ENCODE data around the gene SCYL3.
A peak's percentile ranks its signal among the peaks of the same experiment; 100 is the strongest.
"Not testable (repeated sequence)": the region's sequence is repeated elsewhere in the genome, so short reads cannot be mapped to it uniquely, and the experiment has no call there.

SCYL3 gene, protein sequence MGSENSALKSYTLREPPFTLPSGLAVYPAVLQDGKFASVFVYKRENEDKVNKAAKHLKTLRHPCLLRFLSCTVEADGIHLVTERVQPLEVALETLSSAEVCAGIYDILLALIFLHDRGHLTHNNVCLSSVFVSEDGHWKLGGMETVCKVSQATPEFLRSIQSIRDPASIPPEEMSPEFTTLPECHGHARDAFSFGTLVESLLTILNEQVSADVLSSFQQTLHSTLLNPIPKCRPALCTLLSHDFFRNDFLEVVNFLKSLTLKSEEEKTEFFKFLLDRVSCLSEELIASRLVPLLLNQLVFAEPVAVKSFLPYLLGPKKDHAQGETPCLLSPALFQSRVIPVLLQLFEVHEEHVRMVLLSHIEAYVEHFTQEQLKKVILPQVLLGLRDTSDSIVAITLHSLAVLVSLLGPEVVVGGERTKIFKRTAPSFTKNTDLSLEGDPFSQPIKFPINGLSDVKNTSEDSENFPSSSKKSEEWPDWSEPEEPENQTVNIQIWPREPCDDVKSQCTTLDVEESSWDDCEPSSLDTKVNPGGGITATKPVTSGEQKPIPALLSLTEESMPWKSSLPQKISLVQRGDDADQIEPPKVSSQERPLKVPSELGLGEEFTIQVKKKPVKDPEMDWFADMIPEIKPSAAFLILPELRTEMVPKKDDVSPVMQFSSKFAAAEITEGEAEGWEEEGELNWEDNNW

GRCh38 chr1:169893645-169894423 lies at the start of gene SCYL3:
TSS of gene SCYL3 (minus strand) at chr1:169893896. CDS start at chr1:169888840, 5,056 bp downstream.
- TF ChIP-seq ZNF274 (IDR thresholded peaks at IDR 0.05; ENCODE audit: low read depth, low read length) = no peak
- H3K4me3 ChIP-seq (ENCODE audit: low read length) = peak within 1 kb of the TSS; percentile 90

- H3K4me3 ChIP-seq (ENCODE audit: low read length) = no peak overlapping the region
- TF ChIP-seq ZNF274 (IDR thresholded peaks at IDR 0.05; ENCODE audit: low read depth, low read length) = no peak
Measured at GRCh38 chr1:169941982-169942830, 48.5 kb upstream of the SCYL3 start.

DNA sequence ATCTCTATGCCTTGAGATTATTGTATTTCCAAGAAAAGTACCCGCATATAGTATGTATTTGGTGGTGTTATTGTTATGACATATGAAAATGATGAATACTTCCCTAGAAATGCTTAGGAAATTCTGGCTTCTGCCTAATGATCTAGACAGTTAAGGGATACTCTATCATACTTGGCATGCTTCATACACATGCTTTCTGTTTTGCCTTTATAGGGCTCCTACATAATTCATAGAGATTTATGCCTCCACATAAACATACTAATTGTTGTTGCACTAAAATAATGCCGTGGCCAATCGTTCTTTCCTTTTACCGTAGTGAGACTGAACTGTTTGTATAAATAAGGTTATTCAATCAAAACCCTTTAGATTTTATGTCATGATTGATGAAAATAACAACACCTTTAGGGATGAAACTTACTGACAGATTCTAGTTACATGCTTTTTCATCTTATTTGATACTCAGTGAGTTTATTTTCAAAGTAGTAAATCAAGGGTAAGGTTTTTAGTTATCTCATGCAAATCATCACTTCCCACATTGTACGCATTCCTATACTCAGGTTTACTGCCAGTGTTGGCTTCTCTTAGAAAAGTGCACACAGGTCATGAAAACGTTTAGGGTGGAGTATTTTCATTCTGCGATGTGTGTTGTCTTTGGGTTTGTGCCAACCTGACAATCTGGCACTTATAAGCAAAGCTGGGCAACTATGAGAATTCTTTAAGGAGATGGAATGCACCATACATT lies 40.5 kb upstream of the SCYL3 start:
- no peak overlapping the region for H3K4me3 ChIP-seq (ENCODE audit: low read length)
- no peak for TF ChIP-seq ZNF274 (IDR thresholded peaks at IDR 0.05; ENCODE audit: low read depth, low read length)

DNA sequence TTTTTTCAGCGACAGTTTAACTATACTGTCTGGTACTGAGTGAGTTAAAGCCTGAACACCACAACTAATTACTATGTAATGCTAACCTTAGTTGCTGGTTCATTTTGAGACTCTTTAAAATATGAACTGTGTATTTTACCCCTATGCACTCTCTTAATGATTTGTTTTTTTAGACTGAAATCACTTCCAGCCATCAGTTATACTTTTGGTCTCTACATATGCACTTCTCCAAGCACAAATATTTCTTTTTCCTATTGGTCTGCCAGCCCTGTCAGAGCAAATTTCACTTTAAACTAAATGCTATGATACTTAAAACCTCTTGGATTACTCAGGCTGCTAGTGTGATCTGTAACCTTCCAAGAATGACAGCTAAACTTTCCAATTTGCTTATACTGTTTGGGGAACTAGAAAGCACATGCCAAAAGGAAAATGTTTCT lies 38.1 kb upstream of the SCYL3 start:
- no peak overlapping the region for H3K4me3 ChIP-seq (ENCODE audit: low read length)
- no peak for TF ChIP-seq ZNF274 (IDR thresholded peaks at IDR 0.05; ENCODE audit: low read depth, low read length)

DNA sequence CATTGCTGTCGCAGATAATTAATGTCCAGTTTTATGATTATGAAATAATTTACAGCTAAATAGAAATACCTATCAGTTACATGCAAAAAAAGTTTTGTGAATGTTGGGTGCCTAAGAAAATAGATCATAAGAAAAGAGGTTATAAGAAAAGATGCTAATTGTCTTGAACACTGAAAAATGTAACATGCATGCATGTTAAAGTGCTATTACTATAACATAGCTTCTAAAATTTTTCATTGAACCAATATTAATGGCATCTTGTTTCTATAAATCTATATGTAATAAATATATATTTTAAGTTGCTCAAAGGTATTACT lies 35.5 kb upstream of the SCYL3 start:
- H3K4me3 ChIP-seq (ENCODE audit: low read length) = no peak overlapping the region
- TF ChIP-seq ZNF274 (IDR thresholded peaks at IDR 0.05; ENCODE audit: low read depth, low read length) = no peak

DNA sequence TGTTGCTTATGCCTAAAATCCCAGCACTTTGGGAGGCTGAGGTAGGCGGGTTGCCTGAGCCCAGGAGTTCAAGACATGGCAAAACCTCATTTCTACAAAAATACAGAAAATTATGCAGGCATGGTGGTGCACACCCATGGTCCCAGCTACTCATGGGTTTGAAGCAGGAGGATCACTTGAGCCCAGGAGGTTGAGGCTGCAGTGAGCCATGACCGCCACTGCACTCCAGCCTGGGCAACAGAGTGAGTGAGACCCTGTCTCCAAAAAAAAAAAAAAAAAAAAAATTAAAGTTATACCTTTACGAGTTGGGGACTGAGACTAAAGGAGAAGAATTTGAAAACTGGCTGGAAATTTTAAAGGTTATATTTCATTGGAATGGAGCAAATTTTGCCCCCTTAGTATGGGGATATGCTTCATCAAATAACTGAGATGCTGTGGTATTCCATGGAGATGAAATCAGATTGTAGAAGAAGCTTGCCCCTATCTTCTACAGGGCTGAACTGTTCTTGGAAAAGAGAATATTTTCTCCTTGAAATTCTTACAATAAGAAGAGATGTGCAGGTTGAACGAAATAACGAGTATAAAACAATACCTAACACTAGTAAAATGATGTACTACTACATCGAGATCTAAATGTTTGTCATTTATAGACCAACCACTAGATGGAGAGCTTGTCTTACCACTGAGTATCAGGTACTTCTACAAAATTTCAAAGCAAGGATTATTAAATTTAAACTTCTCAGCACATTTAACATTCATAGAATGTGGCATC lies 34.9 kb upstream of the SCYL3 start:
- no peak for TF ChIP-seq ZNF274 (IDR thresholded peaks at IDR 0.05; ENCODE audit: low read depth, low read length)
- H3K4me3 ChIP-seq (ENCODE audit: low read length) = no peak overlapping the region

GRCh38 chr1:169925505-169926482 lies 32.1 kb upstream of the SCYL3 start:
- H3K4me3 ChIP-seq (ENCODE audit: low read length) = no peak overlapping the region
- TF ChIP-seq ZNF274 (IDR thresholded peaks at IDR 0.05; ENCODE audit: low read depth, low read length) = no peak

GRCh38 chr1:169924829-169925228 lies 31.1 kb upstream of the SCYL3 start:
- TF ChIP-seq ZNF274 (IDR thresholded peaks at IDR 0.05; ENCODE audit: low read depth, low read length) = no peak
- H3K4me3 ChIP-seq (ENCODE audit: low read length) = no peak overlapping the region

DNA sequence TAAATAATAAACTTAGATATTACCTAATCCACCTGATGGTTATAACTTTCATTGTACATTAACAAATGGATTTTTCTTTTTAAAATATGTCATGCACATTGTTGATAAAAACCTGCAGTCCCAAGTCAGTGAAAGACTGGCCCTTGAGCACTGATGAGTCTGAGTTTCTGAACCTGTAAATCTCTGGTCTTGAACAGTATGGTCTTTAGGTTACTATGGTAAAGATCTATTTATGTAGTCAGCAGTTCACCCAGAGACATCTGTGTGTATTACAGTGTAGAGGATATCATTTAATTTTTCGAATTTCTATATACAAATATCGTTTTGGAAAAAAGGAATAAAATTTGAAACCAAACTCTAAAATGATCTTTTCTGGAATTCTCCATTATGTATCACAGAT lies 30.4 kb upstream of the SCYL3 start:
- H3K4me3 ChIP-seq (ENCODE audit: low read length) = no peak overlapping the region
- no peak for TF ChIP-seq ZNF274 (IDR thresholded peaks at IDR 0.05; ENCODE audit: low read depth, low read length)

- TF ChIP-seq ZNF274 (IDR thresholded peaks at IDR 0.05; ENCODE audit: low read depth, low read length) = no peak
- no peak overlapping the region for H3K4me3 ChIP-seq (ENCODE audit: low read length)
Measured at GRCh38 chr1:169921080-169921479, 27.4 kb upstream of the SCYL3 start.

DNA sequence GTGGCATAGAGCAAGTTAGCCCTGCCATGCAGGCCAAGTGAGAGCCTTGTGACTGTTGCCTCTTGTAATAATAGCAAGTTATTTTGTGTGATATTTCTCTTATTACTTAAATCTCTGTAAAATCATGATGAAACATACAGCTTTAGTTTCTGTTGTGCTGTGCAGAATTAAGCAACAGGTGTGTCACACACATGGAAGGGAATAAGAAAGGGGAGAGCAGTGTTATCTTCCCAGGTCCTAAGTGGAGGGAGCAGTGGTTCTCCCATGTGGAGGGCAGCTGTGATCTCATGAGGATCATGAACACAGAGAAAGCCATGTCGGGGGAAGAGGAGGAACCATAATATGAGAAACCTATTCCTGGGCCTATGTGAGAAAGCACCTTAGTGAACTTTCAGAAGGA lies 25.2 kb upstream of the SCYL3 start:
- no peak for TF ChIP-seq ZNF274 (IDR thresholded peaks at IDR 0.05; ENCODE audit: low read depth, low read length)
- no peak overlapping the region for H3K4me3 ChIP-seq (ENCODE audit: low read length)

GRCh38 chr1:169918220-169918619 lies 24.5 kb upstream of the SCYL3 start:
- not testable (repeated sequence) for H3K4me3 ChIP-seq (ENCODE audit: low read length)

Measured in GM08714 (cell line).